Measurements from ENCODE around the gene TEX13A. TPM values are rescaled to one million over a fixed set of nuclear protein-coding genes. Genes with fewer than 3 reads are reported as not detected.

Gene TEX13A
- total RNA-seq, 1 donor from 2014 or later, result not detected

- no peak for DNase-seq
- H3K27me3 Mint-ChIP-seq (ENCODE audit: unreplicated experiment), result no peaks in the 10 kb centered on the region
- H3K4me3 Mint-ChIP-seq (ENCODE audit: unreplicated experiment), result no peak overlapping the region
- H3K9me3 Mint-ChIP-seq (ENCODE audit: unreplicated experiment), result no peaks in the 10 kb centered on the region
- no peaks in the 10 kb centered on the region for H3K36me3 Mint-ChIP-seq (ENCODE audit: unreplicated experiment)
- peaks cover 3% of the 10 kb centered on the region for H3K4me1 Mint-ChIP-seq (ENCODE audit: low read depth, unreplicated experiment)
- H3K27ac Mint-ChIP-seq (ENCODE audit: unreplicated experiment), result no peak overlapping the region
- TF ChIP-seq CTCF (IDR thresholded peaks at IDR 0.05; ENCODE audit: partially characterized antibody, unreplicated experiment), result no peak
Measured at GRCh38 chrX:105229146-105229545, 8.7 kb upstream of the TEX13A start.

- Mint-ChIP-seq H3K36me3 (ENCODE audit: unreplicated experiment) (no peaks in the 10 kb centered on the region), H3K27ac (ENCODE audit: unreplicated experiment) (no peak overlapping the region), H3K4me1 (ENCODE audit: low read depth, unreplicated experiment) (peaks cover 3% of the 10 kb centered on the region), H3K4me3 (ENCODE audit: unreplicated experiment) (no peak overlapping the region), H3K9me3 (ENCODE audit: unreplicated experiment) (no peaks in the 10 kb centered on the region), H3K27me3 (ENCODE audit: unreplicated experiment) (no peaks in the 10 kb centered on the region)
- DNase-seq, result no peak
- no peak for TF ChIP-seq CTCF (IDR thresholded peaks at IDR 0.05; ENCODE audit: partially characterized antibody, unreplicated experiment)
Measured at GRCh38 chrX:105228602-105229001, 8.1 kb upstream of the TEX13A start.

GRCh38 chrX:105226499-105226898 lies 6.0 kb upstream of the TEX13A start:
- no peak overlapping the region for H3K27ac Mint-ChIP-seq (ENCODE audit: unreplicated experiment)
- H3K27me3 Mint-ChIP-seq (ENCODE audit: unreplicated experiment), result no peaks in the 10 kb centered on the region
- H3K36me3 Mint-ChIP-seq (ENCODE audit: unreplicated experiment), result no peaks in the 10 kb centered on the region
- TF ChIP-seq CTCF (IDR thresholded peaks at IDR 0.05; ENCODE audit: partially characterized antibody, unreplicated experiment), result no peak
- H3K4me3 Mint-ChIP-seq (ENCODE audit: unreplicated experiment), result no peak overlapping the region
- peaks cover 1% of the 10 kb centered on the region for H3K4me1 Mint-ChIP-seq (ENCODE audit: low read depth, unreplicated experiment)
- H3K9me3 Mint-ChIP-seq (ENCODE audit: unreplicated experiment), result no peaks in the 10 kb centered on the region
- DNase-seq, result no peak

- no peaks in the 10 kb centered on the region for H3K9me3 Mint-ChIP-seq (ENCODE audit: unreplicated experiment)
- no peak for DNase-seq
Measured at GRCh38 chrX:105221374-105221773, 880 bp upstream of the TEX13A start.

More at GRCh38 chrX:105221374-105221773, 880 bp upstream of the TEX13A start:
- Mint-ChIP-seq H3K4me3 (ENCODE audit: unreplicated experiment) (no peak overlapping the region), H3K27me3 (ENCODE audit: unreplicated experiment) (no peaks in the 10 kb centered on the region), H3K4me1 (ENCODE audit: low read depth, unreplicated experiment) (no peaks in the 10 kb centered on the region), H3K36me3 (ENCODE audit: unreplicated experiment) (no peaks in the 10 kb centered on the region), H3K27ac (ENCODE audit: unreplicated experiment) (no peak overlapping the region)
- TF ChIP-seq CTCF (IDR thresholded peaks at IDR 0.05; ENCODE audit: partially characterized antibody, unreplicated experiment), result no peak
